ENCODE data around the gene ATP13A3. TPM values are rescaled to one million over a fixed set of nuclear protein-coding genes. Genes with fewer than 3 reads are reported as not detected.
A peak's percentile ranks its signal among the peaks of the same experiment; 100 is the strongest.
"Not testable (repeated sequence)": the region's sequence is repeated elsewhere in the genome, so short reads cannot be mapped to it uniquely, and the experiment has no call there.

ATP13A3 gene
- 66.1 and 83.2 TPM in 2 replicates for total RNA-seq (2014; rRNA removed; shearing (Covaris generic))

- peak; percentile 86 for DNase-seq (ENCODE audit: low spot score)
These were observed at the start of gene ATP13A3 for GRCh38 chr3:194486540-194487288. Gene ATP13A3, minus strand, starts transcription at chr3:194487002. Its CDS starts 24,812 bp downstream, at chr3:194462190.

GRCh38 chr3:194535199-194535598, 48.4 kb upstream of the ATP13A3 start:
- not testable (repeated sequence) for DNase-seq (ENCODE audit: low spot score)

- no peak for DNase-seq (ENCODE audit: low spot score)
These were observed 47.4 kb upstream of the ATP13A3 start for GRCh38 chr3:194534243-194534642.

DNA sequence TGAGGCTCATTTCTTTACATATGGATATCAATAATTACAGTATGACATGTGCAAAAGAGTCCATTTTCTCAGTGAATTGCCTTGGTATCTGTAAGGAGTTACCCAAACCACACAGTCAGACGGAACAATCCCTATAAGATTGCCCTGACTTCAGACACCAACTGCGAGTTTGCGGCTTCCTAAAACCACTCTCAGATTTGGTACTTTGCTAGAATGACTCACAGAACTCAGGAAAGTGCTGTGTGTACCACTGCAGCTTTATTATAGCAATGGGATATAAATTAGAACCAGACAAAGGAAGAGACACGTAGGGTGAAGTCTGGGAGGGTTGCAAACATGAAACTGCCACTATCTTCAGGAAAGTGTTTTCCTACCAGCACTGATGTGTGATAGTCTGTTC, 45.8 kb upstream of the ATP13A3 start:
- DNase-seq (ENCODE audit: low spot score), result no peak

DNA sequence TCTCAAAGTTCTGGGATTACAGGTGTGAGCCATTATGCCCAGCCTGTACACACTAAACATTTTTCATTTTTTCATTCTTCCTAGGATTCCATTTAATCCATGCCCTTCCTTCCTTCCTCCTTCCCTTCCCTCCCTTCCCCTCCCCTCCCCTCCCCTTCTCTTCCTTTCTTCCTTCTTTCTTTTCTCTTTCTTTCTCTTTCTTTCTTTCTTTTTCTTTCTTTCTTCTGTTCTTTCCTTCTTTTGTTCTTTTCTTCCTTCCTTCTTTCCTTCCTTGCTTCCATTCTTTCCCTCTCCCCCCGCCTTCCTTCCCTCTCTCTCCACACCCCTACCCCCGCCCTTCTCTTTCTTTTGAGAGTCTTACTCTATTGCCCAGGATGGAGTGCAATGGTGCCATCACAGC, 40.9 kb upstream of the ATP13A3 start:
- DNase-seq (ENCODE audit: low spot score), result no peak

- DNase-seq (ENCODE audit: low spot score), result no peak
These were observed 39.4 kb upstream of the ATP13A3 start for GRCh38 chr3:194526164-194526563.

GRCh38 chr3:194522579-194523046, 35.8 kb upstream of the ATP13A3 start:
- no peak for DNase-seq (ENCODE audit: low spot score)

DNA sequence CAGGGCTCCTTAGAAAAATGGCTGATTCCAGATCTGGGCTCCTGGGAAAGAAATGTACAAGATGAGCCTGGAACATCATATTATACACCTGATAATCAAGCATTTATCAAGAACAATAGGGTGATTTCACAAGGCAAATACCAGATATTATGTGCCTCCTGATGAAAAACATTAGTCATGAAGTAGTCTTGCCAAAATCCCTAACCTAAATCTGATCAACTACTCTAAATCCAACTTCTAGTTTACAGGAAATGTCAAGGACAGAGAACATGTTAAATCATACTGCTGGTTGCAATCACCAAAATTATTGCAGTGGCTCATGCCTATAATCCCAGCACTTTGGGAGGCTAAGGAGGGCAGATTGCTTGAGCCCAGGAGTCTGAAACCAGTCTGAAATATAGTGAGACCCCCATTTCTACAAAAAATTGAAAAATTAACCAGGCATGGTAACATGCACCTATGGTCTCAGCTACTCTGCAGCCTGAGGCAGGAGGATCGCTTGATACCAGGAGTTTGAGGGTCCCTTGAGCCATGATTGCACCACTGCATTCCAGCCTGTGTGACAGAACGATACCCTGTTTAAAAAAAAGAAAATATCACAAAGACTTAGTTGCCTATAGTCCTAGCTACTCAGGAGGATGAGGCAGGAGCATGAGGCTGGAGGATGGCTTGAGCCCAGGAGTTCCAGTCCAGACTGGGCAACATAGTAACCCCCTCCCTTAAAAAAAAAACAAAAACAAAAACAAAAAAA, 34.9 kb upstream of the ATP13A3 start:
- no peak for DNase-seq (ENCODE audit: low spot score)

GRCh38 chr3:194520682-194521162, 33.9 kb upstream of the ATP13A3 start:
- not testable (repeated sequence) for DNase-seq (ENCODE audit: low spot score)

DNA sequence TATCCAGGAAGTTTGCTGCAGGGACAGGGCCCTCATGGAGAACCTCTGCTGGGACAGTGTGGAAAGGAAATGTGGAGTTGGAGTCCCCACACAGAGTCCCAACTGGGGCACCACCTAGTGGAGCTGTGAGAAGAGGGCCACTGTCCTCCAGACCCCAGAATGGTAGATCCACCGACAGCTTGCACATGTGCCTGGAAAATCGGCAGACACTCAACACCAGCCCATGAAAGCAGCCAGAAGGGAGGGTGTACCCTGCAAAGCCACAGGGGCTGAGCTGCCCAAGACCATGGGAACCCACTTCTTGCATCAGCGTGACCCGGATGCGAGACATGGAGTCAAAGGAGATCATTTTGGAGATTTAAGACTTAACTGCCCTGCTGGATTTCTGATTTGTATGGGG, 33.4 kb upstream of the ATP13A3 start:
- DNase-seq (ENCODE audit: low spot score), result not testable (repeated sequence)

DNA sequence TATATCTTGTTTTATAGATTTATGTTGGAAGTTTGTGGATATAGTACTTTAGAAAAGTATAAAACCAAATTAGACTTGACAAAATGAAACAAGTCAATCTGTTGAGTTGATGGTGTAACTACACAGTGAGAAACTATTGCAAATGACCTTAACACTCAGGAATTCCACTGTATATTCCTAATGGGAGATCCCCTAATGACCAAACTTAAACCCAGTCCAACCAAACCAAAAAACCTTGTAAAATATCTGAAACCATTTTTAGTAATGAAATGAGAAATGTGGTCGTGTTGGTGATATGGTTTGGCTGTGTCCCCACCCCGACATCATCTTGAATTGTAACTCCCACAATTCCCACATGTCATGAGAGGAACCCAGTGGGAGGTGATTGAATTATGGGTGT, 31.9 kb upstream of the ATP13A3 start:
- DNase-seq (ENCODE audit: low spot score), result no peak

GRCh38 chr3:194517333-194517732, 30.5 kb upstream of the ATP13A3 start:
- DNase-seq (ENCODE audit: low spot score), result no peak

GRCh38 chr3:194514626-194515025, 27.8 kb upstream of the ATP13A3 start:
- DNase-seq (ENCODE audit: low spot score), result no peak

- DNase-seq (ENCODE audit: low spot score), result no peak
These were observed 26.2 kb upstream of the ATP13A3 start for GRCh38 chr3:194512895-194513601.

DNA sequence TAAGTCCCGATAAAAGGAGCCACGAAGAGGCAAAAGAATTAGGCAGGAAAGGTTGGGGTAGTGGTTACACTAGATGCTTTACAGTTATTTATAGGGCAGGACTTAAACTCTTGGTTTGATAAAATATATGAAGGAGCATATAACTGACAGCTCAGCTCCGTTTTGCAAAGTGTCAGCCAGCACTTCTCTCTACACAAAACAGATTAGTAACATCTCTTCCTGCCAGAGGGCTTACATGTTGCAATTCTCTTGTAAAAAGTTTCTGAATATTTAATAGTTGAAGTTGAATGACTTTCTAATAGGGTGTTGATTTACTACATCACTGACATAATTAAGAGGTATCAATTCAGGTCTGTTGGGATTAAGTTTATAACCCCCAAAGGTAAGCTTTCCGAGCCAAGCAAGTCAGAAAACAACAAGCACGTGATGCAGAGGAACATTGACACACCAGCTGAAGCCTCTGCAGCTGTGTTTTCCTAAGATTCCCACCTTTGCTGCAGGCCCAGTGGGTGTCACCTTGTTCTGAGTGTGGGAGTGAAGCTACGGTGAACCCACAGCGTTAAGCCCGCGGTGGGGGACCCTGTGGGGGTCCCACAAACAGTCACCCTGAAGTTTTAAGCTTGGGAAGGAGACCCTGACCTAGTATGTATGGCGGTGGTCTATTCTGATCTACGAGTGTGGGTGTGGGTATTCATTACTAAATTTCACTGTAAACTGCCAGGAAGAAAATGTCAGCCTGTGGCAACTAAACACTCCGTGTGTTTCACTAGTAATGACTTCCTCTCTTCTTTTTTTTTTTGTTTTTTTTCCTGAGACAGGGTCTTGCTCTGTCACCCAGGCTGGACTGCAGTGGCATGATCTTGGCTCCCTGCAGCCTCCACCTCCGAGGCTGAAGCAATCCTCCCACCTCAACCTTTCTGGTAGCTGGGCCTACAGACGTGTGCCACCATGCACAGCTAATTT, 22.0 kb upstream of the ATP13A3 start:
- no peak for DNase-seq (ENCODE audit: low spot score)

DNA sequence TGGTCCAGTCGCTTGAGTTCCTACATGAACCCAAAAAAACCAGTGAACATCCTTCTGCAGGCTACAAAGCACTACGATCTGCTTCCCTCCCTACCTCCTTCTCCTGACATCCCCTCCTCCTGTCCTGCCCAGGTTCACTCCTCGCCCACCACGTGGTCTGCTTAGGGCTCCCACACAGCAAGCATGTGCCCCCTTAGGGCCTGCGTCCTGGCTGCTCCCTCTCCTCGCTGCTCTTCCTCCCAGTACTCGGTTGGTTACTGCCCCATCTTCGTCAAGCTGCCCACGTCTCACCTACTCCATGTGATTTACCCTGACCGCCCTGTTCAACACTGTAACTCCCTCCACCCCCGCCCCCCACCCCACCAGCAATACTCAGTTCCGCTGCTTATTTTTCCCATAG, 20.8 kb upstream of the ATP13A3 start:
- DNase-seq (ENCODE audit: low spot score), result no peak

GRCh38 chr3:194505791-194506415, 19.1 kb upstream of the ATP13A3 start:
- no peak for DNase-seq (ENCODE audit: low spot score)

- no peak for DNase-seq (ENCODE audit: low spot score)
These were observed 18.1 kb upstream of the ATP13A3 start for GRCh38 chr3:194504861-194505260.

GRCh38 chr3:194504146-194504545, 17.3 kb upstream of the ATP13A3 start:
- DNase-seq (ENCODE audit: low spot score), result no peak

DNA sequence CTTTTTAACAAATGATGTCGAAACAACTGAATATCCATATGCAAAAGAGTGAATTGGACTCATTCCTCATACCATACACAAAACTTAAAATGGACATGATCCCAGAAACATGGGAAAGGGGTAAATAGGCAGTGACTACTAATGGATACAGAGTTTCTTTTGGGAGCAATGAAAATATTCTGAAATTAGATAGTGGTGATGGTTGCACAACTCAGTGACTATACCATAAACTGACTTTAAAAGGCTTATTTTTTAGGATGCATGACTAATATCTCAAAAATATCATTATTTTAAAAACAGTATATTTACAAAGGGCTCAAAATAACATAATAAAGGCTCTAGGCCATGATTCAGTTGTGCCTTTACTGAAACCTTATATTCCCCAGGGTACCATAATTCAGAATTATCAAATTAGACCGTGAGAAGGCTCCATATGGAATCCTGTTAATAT, 16.3 kb upstream of the ATP13A3 start:
- DNase-seq (ENCODE audit: low spot score), result no peak

Data from H4 (cell line).